HG02970 (cell line): ENCODE results near the gene C16orf54.
"Not testable (repeated sequence)": the region's sequence is repeated elsewhere in the genome, so short reads cannot be mapped to it uniquely, and the experiment has no call there.

ENCODE experiments used
- ATAC-seq: cut with Tn5 transposase; IDR thresholded peaks from one replicate; pipeline ENCODE4 v1.9.1; 2021; ENCODE audit warnings: mild to moderate bottlenecking, moderate library complexity, moderate number of reproducible peaks; ENCODE audit not compliant: unreplicated experiment, low FRiP score

C16orf54 gene

DNA sequence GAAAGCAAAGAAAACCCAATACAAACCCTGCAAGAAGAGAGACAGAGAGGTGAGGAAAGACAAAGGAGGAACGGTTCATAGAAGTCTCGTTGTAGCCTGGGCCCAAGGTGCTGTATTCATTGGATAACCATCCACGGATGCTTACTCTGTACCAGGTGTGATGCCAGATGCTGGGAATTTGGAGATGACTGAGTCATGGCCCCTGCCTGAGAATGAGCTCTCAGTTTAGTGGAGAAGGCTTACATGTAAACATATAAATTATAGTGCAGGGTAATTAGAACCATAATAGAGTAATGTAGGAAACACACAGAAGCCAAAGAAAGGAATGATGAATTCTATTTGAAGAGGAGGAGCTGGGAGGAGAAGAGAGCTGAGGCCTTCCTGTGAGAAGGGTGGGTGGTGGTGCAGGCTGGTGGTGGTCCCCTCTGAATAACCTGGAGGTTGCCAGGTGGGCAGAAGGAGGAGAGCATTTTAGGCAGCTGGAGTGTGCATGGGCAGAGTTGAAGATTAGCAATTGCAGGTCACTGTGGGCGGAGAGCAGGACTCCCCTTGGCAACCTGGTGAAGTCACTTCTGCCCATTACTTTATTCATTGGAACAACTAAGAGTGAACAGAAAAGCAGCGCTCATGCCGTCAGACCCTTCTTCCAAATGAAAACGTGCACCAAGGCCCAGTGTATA, 24.6 kb upstream of the C16orf54 start:
- no peak for ATAC-seq

GRCh38 chr16:29769507-29769906, 23.7 kb upstream of the C16orf54 start:
- ATAC-seq = no peak

DNA sequence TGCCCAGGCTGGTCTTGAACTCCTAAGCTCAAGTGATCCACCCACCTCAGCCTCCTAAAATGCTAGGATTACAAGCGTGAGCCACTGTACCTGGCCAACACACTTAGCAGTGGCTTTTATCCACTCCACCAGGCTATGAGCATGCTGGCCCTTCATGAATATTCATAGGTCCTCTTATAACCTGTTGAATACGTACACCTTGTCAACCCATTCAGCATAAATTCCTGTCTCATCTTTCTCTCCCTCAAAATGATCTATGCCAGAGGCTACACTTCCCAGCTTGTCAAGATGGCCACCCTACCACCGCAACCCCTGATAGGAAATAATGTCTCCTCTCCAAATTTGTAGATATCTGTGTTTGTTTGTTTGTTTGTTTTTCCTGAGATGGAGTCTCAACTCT, 21.3 kb upstream of the C16orf54 start:
- no peak for ATAC-seq

- ATAC-seq = no peak
Observed at GRCh38 chr16:29766571-29766970, 20.8 kb upstream of the C16orf54 start.

DNA sequence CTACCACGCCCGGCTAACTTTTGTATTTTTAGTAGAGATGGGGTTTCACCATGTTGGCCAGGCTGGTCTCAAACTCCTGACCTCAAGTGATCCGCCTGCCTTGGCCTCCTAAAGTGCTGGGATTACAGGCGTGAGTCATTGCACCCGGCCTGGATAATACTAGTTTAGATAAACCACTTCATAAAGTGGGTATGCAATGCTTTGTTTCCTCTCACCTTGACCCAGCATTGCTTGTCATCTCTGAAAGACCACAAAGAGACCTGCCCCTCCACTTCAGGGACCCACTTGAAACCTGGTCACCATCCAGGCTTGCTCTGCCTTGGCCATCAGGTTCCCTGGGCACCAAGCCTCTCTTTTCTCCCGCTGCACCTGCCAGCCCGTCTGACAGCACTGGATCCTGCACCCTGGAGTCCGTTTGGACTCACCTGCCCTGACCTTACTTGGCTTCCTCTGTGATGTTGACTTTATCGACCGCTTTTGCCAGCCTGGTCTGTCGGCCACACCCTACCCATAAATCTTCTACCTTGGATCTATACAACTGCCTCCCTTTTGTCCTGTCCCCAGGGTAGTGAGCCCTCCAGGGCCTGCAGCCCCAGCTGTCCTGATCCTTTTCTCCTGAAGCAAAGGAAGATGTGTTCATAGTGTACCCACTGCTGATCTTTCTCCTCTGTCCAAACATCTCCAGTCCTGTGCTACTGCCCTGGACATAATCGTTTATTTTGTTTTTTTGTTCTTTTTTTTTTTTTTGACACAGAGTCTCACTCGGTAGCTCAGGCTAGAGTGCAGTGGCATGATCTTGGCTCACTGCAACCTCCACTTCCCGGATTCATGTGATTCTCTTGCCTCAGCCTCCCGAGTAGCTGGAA, 19.6 kb upstream of the C16orf54 start:
- no peak for ATAC-seq

- no peak for ATAC-seq
Observed at GRCh38 chr16:29763326-29763725, 17.5 kb upstream of the C16orf54 start.

DNA sequence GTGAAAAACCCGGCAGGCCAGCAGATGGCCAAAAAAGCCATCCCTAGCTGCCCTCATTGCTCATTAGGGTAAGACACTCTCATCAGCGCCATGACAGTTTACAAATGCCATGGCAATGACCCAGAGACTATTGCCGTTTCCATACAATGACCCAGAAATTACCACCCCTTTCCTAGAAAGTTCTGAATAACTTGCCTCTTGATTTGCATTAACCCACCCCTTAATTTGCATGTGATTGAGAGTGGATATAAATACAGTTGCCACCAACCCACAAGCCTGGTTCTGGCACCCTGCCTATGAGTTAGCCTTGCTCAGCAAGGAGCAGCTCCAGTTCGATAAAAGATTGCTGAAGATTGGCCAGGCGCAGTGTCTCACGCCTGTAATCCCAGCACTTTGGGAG, 16.1 kb upstream of the C16orf54 start:
- ATAC-seq = no peak

GRCh38 chr16:29761280-29761651, 15.5 kb upstream of the C16orf54 start:
- ATAC-seq = not testable (repeated sequence)

- ATAC-seq = no peak
Observed at GRCh38 chr16:29760567-29761279, 14.9 kb upstream of the C16orf54 start.

DNA sequence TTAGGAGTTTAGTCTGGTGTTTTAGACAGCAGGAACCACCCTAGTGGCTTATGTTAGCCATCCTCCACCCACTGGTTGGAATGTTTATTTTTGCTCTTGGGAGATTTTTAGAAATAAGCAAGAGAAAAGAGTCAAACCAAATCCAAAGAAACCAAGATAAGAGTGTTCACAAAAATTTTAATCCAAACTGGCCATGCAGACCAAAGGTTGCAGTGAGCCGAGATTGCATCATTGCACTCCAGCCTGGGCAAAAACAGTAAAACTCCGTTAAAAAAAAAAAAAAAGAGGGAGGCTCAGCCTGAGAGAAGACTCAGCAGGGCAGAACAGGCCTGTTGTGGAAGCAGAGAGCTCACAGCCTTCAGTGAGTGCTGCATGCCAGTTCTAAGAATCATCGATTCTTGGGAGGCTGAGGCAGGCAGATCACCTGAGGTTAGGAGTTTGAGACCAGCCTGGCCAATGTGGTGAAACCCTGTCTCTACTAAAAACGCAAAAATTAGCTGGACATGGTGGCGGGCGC, 12.2 kb upstream of the C16orf54 start:
- no peak for ATAC-seq

DNA sequence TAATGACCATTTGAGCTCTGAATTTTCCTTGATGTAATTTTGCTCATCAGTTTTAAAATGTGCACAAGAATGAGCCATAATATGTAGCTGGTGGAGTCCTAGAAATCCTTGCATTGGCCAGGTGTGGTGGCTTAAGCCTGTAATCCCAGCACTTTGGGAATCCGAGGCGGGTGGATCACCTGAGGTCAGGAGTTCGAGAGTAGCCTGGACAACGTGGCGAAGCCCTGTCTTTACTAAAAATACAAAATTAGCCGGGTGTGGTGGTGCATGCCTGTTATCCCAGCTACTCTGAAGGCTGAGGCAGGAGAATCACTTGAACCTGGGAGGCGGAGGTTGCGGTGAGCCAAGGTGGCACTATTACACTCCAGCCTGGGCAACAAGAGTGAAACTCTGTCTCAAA, 11.3 kb upstream of the C16orf54 start:
- not testable (repeated sequence) for ATAC-seq

GRCh38 chr16:29756654-29757053, 10.9 kb upstream of the C16orf54 start:
- no peak for ATAC-seq

GRCh38 chr16:29753516-29753915, 7.7 kb upstream of the C16orf54 start:
- no peak for ATAC-seq

GRCh38 chr16:29748760-29749149, 3.0 kb upstream of the C16orf54 start:
- ATAC-seq = not testable (repeated sequence)

- ATAC-seq = no peak
Observed at GRCh38 chr16:29747947-29748759, 2.4 kb upstream of the C16orf54 start.

DNA sequence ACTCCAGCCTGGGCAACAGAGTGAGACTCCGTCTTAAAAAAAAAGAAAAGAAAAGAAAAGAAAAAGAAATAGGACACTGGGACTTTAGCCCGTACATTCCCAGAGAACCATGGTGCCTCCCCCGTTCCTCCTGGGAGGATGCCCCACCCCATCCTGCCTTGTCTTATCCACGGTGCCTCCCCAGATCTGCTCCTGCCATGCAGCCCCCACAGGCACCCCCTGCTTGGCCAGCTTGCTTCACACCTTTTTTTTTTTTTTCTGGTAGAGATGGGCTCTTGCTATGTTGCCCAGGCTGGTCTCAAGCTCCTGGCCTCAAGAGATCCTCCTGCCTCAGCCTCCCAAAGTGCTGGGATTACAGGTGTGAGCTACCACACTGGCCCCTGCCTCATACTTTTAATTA, 728 bp upstream of the C16orf54 start:
- not testable (repeated sequence) for ATAC-seq

DNA sequence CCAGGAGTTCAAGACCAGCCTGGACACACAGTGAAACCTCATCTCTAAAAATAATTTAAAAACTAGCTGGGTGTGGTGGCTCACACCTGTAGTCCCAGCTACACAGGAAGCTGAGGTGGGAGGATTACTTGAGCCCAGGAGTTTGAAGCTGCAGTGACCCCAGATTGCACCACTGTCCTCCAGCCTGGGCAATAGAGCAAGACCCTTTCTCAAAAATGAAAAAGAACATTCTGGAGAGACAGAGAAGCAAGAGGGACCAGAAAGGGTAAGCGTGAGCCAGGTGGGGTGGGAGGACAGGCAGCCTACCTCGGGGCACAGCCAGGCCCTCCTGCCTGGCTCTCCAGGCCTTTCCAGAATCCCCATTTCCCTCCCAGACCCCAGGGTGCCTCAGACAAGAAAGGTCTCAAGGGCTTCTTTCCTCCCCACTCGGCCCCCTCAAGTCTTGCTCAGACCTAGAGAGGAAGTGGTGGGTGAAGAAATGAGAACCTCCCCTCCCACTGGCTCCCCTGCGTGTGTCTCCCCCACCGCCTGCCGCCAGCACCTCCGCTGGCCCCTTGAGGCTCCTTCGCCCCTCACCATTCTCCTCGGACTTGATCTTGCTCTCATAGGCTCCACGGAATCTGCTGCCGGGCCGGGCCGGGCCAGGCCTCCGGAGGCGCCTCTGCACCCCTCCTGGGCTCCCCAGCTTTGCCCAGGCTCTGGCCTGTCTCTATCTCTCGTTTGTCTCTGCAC, 503 bp downstream of the C16orf54 start:
- ATAC-seq = no peak

- ATAC-seq = no peak
Observed at GRCh38 chr16:29744541-29745101, 1.2 kb downstream of the C16orf54 start.

GRCh38 chr16:29743827-29744531, 1.8 kb downstream of the C16orf54 start:
- ATAC-seq = no peak
